IPS-15b (cell line): ENCODE measurements around the gene EGLN3.

Experiments used
- H3K27me3 ChIP-seq: one replicate; pipeline ENCODE4 v1.6.1; 2013; ENCODE audit warnings: low read length; ENCODE audit not compliant: control insufficient read depth, insufficient read depth
- H3K36me3 ChIP-seq: one replicate; pipeline ENCODE4 v1.6.1; 2013; ENCODE audit warnings: low read length; ENCODE audit not compliant: control insufficient read depth, insufficient read depth
- H3K4me1 ChIP-seq: one replicate; pipeline ENCODE4 v1.6.1; 2013; ENCODE audit warnings: mild to moderate bottlenecking, low read length; ENCODE audit not compliant: control insufficient read depth, insufficient read depth
- H3K4me3 ChIP-seq: one replicate; pipeline ENCODE4 v1.5.1; 2013; ENCODE audit warnings: low read depth, low read length
- H3K9ac ChIP-seq: one replicate; pipeline ENCODE4 v1.6.1; 2013; ENCODE audit warnings: low read depth, mild to moderate bottlenecking, low read length
- H3K9me3 ChIP-seq: one replicate; pipeline ENCODE4 v1.6.1; 2013; ENCODE audit warnings: mild to moderate bottlenecking, low read length; ENCODE audit not compliant: control insufficient read depth, insufficient read depth

EGLN3 gene

GRCh38 chr14:33903369-33903768, 47.5 kb downstream of the EGLN3 start:
- Histone ChIP-seq H3K27me3 (no peaks in the 10 kb centered on the region), H3K36me3 (no peaks in the 10 kb centered on the region), H3K9ac (no peak overlapping the region), H3K4me3 (no peak overlapping the region), H3K9me3 (no peaks in the 10 kb centered on the region), H3K4me1 (no peaks in the 10 kb centered on the region)

- Histone ChIP-seq H3K4me1 (no peaks in the 10 kb centered on the region), H3K36me3 (no peaks in the 10 kb centered on the region), H3K4me3 (no peak overlapping the region), H3K27me3 (no peaks in the 10 kb centered on the region), H3K9me3 (no peaks in the 10 kb centered on the region), H3K9ac (no peak overlapping the region)
Measured at GRCh38 chr14:33902363-33902762, 48.5 kb downstream of the EGLN3 start.

GRCh38 chr14:33901426-33902155, 49.3 kb downstream of the EGLN3 start:
- no peaks in the 10 kb centered on the region for H3K27me3 ChIP-seq
- no peaks in the 10 kb centered on the region for H3K4me1 ChIP-seq
- no peaks in the 10 kb centered on the region for H3K9me3 ChIP-seq
- H3K9ac ChIP-seq = no peak overlapping the region
- H3K36me3 ChIP-seq = no peaks in the 10 kb centered on the region
- H3K4me3 ChIP-seq = no peak overlapping the region

- Histone ChIP-seq H3K9ac (no peak overlapping the region), H3K9me3 (no peaks in the 10 kb centered on the region), H3K27me3 (no peaks in the 10 kb centered on the region), H3K36me3 (no peaks in the 10 kb centered on the region), H3K4me1 (no peaks in the 10 kb centered on the region), H3K4me3 (no peak overlapping the region)
Measured at GRCh38 chr14:33900706-33901105, 50.2 kb downstream of the EGLN3 start.

- Histone ChIP-seq H3K9me3 (no peaks in the 10 kb centered on the region), H3K36me3 (no peaks in the 10 kb centered on the region), H3K4me1 (no peaks in the 10 kb centered on the region), H3K9ac (no peak overlapping the region), H3K4me3 (no peak overlapping the region), H3K27me3 (no peaks in the 10 kb centered on the region)
Measured at GRCh38 chr14:33899723-33900341, 51.0 kb downstream of the EGLN3 start.

GRCh38 chr14:33897878-33898535, 52.9 kb downstream of the EGLN3 start:
- Histone ChIP-seq H3K36me3 (no peaks in the 10 kb centered on the region), H3K27me3 (no peaks in the 10 kb centered on the region), H3K4me3 (no peak overlapping the region), H3K9ac (no peak overlapping the region), H3K9me3 (no peaks in the 10 kb centered on the region), H3K4me1 (no peaks in the 10 kb centered on the region)

GRCh38 chr14:33897382-33897781, 53.5 kb downstream of the EGLN3 start:
- H3K9ac ChIP-seq = no peak overlapping the region
- H3K36me3 ChIP-seq = no peaks in the 10 kb centered on the region
- no peaks in the 10 kb centered on the region for H3K9me3 ChIP-seq
- no peak overlapping the region for H3K4me3 ChIP-seq
- H3K27me3 ChIP-seq = no peaks in the 10 kb centered on the region
- no peaks in the 10 kb centered on the region for H3K4me1 ChIP-seq

GRCh38 chr14:33894339-33894738, 56.5 kb downstream of the EGLN3 start:
- no peaks in the 10 kb centered on the region for H3K27me3 ChIP-seq
- H3K36me3 ChIP-seq = no peaks in the 10 kb centered on the region
- no peak overlapping the region for H3K4me3 ChIP-seq
- H3K4me1 ChIP-seq = no peaks in the 10 kb centered on the region
- no peaks in the 10 kb centered on the region for H3K9me3 ChIP-seq
- H3K9ac ChIP-seq = no peak overlapping the region

- Histone ChIP-seq H3K9ac (no peak overlapping the region), H3K36me3 (no peaks in the 10 kb centered on the region), H3K4me3 (no peak overlapping the region), H3K9me3 (no peaks in the 10 kb centered on the region), H3K4me1 (no peaks in the 10 kb centered on the region), H3K27me3 (no peaks in the 10 kb centered on the region)
Measured at GRCh38 chr14:33891700-33892099, 59.2 kb downstream of the EGLN3 start.

- no peaks in the 10 kb centered on the region for H3K4me1 ChIP-seq
- no peak overlapping the region for H3K9ac ChIP-seq
- H3K4me3 ChIP-seq = no peak overlapping the region
- H3K36me3 ChIP-seq = no peaks in the 10 kb centered on the region
- no peaks in the 10 kb centered on the region for H3K9me3 ChIP-seq
- H3K27me3 ChIP-seq = no peaks in the 10 kb centered on the region
Measured at GRCh38 chr14:33884916-33885315, 66.0 kb downstream of the EGLN3 start.

GRCh38 chr14:33880330-33880729, 70.5 kb downstream of the EGLN3 start:
- Histone ChIP-seq H3K27me3 (no peaks in the 10 kb centered on the region), H3K9ac (no peak overlapping the region), H3K36me3 (no peaks in the 10 kb centered on the region), H3K9me3 (peaks cover 6% of the 10 kb centered on the region), H3K4me1 (no peaks in the 10 kb centered on the region), H3K4me3 (no peak overlapping the region)
